ENCODE measurements around the gene SERPINF2.
"Not testable (repeated sequence)": the region's sequence is repeated elsewhere in the genome, so short reads cannot be mapped to it uniquely, and the experiment has no call there.

SERPINF2 gene

DNA sequence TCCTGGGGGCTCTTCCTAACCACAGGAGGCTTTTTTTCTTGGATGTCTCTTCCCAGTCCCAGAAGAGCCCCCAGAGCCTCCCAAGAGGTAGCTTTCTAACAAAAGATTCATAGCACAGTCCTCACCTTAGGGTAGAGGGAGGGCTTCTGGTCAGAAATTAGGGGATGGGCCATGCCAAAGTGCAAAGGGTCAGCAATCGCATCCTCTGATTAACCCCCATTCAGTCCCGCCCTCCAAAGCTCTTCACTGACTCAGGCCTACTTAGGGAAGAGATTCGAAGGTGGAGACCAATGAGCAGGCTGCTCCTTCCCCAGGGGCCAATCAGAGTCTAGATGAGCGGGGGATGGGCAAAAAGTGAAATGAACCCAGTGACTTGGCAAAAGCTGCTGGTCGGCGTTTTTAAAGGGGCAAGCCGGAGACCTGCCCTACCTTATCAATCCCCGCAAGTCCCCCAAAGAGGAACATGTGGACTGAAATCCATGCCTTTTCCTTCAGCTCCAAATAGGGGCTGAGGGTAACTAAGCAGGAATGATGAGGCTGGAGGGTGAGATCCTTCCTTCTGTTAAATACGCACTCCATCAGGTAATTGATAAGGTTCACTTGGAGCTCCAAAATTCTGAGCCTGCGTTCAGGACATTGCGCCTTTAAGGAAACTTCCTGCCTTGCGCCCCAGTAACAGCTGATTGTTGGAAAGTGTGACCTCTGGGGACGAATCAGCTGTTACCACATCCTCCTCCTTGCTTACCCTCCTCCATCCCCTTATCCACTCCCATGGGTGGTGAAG is 25.6 kb upstream of the SERPINF2 start:
- DNase-seq (ENCODE audit: low spot score), result peak; percentile 97
- TF ChIP-seq, protein P1, sequence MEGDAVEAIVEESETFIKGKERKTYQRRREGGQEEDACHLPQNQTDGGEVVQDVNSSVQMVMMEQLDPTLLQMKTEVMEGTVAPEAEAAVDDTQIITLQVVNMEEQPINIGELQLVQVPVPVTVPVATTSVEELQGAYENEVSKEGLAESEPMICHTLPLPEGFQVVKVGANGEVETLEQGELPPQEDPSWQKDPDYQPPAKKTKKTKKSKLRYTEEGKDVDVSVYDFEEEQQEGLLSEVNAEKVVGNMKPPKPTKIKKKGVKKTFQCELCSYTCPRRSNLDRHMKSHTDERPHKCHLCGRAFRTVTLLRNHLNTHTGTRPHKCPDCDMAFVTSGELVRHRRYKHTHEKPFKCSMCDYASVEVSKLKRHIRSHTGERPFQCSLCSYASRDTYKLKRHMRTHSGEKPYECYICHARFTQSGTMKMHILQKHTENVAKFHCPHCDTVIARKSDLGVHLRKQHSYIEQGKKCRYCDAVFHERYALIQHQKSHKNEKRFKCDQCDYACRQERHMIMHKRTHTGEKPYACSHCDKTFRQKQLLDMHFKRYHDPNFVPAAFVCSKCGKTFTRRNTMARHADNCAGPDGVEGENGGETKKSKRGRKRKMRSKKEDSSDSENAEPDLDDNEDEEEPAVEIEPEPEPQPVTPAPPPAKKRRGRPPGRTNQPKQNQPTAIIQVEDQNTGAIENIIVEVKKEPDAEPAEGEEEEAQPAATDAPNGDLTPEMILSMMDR (IDR thresholded peaks at IDR 0.05), result no peak
- peak overlapping the region; percentile 70 for H3K4me3 ChIP-seq
- peak overlapping the region; percentile 99 for H3K27ac ChIP-seq

DNA sequence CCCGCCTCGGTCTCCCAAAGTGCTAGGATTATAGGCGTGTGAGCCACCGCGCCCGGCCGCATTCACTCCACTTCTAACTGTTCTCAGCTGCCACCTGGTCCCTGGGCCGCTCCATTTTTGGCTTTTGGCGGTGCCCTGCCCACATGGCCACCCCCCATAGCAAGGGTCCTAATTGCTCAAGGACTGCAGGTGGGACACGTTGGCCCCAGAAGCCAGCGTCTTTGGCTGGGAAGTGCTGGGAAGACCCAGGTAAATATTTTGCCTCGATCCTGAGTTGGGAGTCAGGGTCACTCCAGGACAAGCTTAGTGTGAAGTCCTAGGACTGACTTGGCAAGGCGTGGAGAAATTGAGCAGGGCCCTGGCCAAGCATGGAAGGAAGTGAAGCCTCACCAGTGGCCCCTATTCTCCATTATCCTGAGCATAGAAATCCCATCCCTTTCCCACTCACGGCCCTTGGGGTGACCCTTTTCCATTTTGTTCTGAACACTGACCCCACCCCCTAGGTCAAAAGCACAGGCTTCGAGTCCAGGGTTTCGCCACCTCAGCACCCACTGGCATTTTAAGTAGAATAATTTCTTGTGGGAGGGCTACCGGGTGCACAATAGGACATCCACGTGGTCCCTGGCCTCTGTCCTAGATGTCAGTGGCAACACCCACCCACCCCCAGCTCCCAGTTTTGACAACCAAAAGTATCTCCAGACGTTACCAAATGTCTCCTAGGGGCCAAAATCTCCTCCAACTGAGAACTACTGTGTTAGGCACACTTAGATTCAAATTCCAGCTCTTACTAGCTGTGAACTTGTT is 24.1 kb upstream of the SERPINF2 start:
- peak; percentile 77 for DNase-seq (ENCODE audit: low spot score)
- Histone ChIP-seq H3K4me3 (no peak overlapping the region), H3K27ac (peak overlapping the region; percentile 99)
- TF ChIP-seq, protein P1 (IDR thresholded peaks at IDR 0.05), result no peak

DNA sequence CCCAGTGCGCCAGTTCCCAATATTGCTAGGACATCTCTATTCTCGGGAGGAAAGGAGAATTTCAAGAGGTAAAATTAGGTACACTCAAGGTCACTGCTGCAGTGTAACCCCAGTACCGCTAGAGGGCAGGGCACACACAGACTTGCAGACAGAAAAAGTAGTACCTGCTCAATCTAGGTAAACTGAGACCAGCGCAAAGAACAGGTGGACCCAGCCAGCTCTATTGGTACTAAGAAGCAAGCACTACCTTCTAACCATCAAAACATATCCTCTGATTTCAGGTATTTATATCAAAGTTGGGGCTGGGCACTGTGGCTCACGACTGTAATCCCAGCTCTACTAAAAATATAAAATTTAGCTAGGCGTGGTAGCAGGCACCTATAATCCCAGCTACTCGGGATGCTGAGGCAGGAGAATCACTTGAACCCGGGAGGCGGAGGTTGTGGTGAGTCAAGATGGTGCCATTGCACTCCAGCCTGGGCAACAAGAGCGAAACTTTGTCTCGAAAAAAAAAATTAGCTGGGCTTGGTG is 21.8 kb upstream of the SERPINF2 start:
- DNase-seq (ENCODE audit: low spot score), result no peak
- H3K4me3 ChIP-seq, result no peak overlapping the region
- TF ChIP-seq, protein P1 (IDR thresholded peaks at IDR 0.05), result peak; percentile 97

DNA sequence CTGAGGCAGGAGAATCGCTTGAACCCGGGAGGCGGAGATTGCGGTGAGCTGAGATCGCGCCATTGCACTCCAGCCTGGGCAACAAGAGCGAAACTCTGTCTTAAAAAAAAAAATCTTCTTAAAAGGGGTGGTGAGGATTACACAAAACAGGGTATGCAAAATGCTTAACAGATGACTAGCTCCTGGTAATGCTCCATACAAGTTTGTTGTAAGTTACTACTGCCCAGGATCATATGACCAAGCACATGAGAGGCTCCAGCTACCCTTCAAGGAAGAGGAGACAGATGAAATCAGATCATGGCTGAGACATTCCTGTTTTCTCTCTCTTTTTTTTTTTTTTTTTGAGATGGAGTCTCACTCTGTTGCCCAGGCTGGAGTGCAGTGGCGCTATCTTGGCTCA is 20.6 kb upstream of the SERPINF2 start:
- not testable (repeated sequence) for DNase-seq (ENCODE audit: low spot score); H3K27ac ChIP-seq

More for the DNA sequence above, 21.8 kb upstream of the SERPINF2 start:
- H3K27ac ChIP-seq, result peak overlapping the region; percentile 11 to 43

DNA sequence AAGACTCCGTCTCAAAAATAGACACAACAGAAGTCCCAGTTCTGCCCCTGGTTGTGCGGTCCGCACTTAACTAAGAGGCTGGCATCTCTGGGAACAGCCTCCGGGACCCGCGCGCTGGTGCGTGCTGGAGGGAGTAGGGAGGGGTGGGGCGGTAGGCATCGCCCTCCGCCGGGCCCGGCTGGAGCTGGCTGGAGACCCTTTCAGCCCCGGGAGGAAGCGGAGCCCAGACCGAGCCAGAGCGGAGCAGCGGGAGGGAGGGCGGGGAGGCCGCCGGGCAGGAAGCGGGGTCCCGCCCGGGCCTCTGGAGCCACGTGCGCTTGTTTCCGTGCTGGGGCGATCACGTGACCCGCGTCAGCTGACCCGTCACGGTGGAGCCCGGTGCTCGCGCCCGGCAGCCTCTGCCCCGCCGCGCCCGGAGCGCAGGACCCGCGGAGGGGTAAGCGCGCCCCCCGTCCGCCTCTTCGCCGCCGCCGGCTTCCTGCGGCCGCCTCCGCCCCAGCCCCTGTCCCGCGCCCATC is 18.3 kb upstream of the SERPINF2 start, which contains the start of gene WDR81:
WDR81 (plus strand) TSS at position 354 of the 518 bp plus-strand sequence. CDS start 256 bp downstream, outside the sequence.
- TF ChIP-seq, protein P1 (IDR thresholded peaks at IDR 0.05), result no peak
- Histone ChIP-seq H3K4me3 (peak within 1 kb of the TSS; percentile 91), H3K27ac (peak within 1 kb of the TSS; percentile 70 to 92)
- peak; percentile 92 for DNase-seq (ENCODE audit: low spot score)

More for the DNA sequence above, 20.6 kb upstream of the SERPINF2 start:
- H3K4me3 ChIP-seq, result not testable (repeated sequence)

DNA sequence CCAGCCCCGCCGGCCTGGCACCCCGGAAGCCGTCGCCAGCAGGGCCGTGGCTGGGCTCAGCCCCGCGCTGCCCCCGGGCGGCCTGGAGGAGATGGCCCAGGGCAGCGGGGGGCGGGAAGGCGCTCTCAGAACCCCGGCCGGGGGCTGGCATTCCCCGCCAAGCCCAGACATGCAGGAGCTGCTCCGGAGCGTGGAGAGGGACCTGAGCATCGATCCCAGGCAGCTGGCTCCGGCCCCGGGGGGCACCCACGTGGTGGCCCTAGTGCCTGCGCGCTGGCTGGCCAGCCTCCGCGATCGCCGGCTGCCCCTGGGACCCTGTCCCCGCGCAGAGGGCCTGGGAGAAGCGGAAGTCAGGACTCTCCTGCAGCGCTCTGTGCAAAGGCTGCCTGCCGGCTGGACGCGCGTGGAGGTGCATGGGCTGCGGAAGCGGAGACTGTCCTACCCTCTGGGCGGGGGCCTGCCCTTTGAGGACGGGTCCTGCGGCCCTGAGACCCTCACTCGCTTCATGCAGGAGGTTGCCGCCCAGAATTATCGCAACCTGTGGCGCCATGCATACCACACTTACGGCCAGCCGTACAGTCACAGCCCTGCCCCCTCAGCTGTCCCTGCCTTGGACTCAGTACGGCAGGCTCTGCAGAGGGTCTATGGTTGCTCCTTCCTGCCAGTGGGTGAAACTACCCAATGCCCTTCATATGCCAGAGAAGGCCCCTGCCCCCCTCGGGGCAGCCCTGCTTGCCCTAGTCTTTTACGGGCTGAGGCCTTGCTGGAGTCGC is 17.6 kb upstream of the SERPINF2 start:
- DNase-seq (ENCODE audit: low spot score), result peak; percentile 77
- Histone ChIP-seq H3K4me3 (peak overlapping the region; percentile 91), H3K27ac (peak overlapping the region; percentile 70 to 92)
- TF ChIP-seq, protein P1 (IDR thresholded peaks at IDR 0.05), result no peak

Measured in coronary artery (tissue), 2 donors.